ENCODE results near the gene DUS1L.

DUS1L gene

GRCh38 chr17:82055023-82055964 is 10.3 kb downstream of the DUS1L start:
- no peak for DNase-seq (ENCODE audit: low read depth in 2 of 2)

GRCh38 chr17:82054351-82055022 is 11.1 kb downstream of the DUS1L start:
- DNase-seq (ENCODE audit: low read depth in 2 of 2), result no peak

- DNase-seq (ENCODE audit: low read depth in 2 of 2), result no peak
Observed at GRCh38 chr17:82053556-82054263, 11.9 kb downstream of the DUS1L start.

DNA sequence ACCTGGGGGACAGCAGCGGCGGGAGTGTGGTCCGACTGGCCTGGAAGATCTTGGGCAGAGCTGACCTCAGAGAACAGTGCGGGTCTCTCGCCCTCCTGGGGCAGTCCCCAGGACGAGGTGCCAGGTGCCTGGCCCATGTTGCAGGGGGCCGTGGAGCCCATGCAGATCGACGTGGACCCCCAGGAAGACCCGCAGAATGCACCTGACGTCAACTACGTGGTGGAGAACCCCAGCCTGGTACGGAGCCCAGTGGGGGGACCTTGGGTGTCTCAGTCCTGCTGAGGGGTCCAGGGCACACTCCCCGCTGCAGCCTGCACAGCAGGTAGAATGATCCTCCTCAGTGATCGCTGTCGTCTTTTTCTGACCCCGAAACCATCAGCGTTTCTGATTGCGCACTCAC is 12.5 kb downstream of the DUS1L start:
- DNase-seq (ENCODE audit: low read depth in 2 of 2), result no peak

GRCh38 chr17:82052638-82053059 is 13.0 kb downstream of the DUS1L start:
- no peak for DNase-seq (ENCODE audit: low read depth in 2 of 2)

DNA sequence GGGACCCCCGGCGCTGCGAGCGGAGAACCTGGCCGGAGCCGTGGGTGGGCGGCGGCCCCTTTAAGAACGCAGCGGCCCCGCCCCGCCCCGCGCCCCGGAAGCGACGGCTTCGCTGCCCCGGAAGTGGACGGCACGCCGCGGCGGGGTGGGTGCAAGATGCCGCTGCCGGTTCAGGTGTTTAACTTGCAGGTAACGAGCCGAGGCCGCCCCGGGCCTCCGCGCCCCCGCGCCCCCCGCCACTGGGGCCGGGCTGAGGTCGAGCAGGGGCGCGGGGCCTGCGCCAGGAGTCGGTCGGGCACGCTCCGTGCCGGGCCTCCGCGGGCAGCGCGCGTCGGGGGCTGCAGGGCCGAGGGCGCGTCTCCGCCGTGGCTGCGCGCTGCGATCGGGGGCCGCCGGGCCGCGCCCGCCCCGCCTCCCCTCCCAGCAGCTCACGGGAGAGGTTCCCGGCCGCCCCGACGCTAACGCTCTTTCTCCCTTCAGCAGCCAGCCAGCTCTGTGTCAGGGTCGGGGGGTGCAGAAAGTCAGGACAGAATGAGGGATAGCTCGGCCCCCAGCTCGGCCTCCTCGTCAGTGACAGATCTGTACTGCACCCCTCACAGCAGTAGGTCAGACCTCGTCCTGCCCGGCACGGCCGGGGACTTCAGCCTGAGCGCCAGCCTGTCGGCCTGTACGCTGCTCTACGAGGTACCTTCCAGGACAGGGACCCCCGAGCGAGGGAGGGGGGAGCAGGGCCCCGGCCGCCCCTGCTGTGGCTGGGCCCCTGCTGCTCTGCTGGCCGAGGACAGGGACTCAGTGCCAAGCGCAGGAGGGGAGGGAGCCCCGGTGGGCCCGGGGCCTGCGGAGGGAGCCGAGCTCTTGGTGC is 13.6 kb downstream of the DUS1L start, which contains the start of the genes GPS1 and RFNG:
TSS of gene GPS1 (plus strand) at position 123 of the 862 bp plus-strand sequence. CDS start at position 157, 34 bp downstream.
TSS of gene RFNG (minus strand) at position 36 of the 862 bp plus-strand sequence. CDS start 45 bp downstream, outside the sequence.
- DNase-seq (ENCODE audit: low read depth in 2 of 2), result peak; percentile 80 to 88

GRCh38 chr17:82050761-82051641 is 14.6 kb downstream of the DUS1L start:
- DNase-seq (ENCODE audit: low read depth in 2 of 2), result no peak

GRCh38 chr17:82050152-82050760 is 15.3 kb downstream of the DUS1L start:
- DNase-seq (ENCODE audit: low read depth in 2 of 2), result no peak

- DNase-seq (ENCODE audit: low read depth in 2 of 2), result no peak
Observed at GRCh38 chr17:82049521-82049971, 16.1 kb downstream of the DUS1L start.

GRCh38 chr17:82049106-82049505 is 16.5 kb downstream of the DUS1L start:
- no peak for DNase-seq (ENCODE audit: low read depth in 2 of 2)

DNA sequence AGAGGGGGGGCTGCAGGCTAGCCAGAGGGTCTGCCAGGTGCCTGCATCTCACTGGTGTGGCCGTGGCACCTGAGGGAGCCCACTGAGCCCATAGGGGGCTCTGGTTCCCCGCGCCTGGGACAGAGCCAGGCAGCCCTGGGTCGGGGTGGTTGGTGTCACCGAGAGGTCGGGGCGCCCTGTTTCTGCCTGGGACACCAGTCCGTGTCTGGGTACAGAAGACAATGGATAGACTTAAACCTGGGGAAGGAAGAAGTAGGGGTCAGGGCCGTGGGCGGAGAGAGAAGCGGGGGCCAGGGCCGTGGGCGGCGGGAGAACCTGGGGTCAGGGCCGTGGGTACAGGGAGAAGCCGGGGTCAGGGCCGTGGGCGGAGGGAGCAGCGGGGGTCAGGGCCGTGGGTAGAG is 17.0 kb downstream of the DUS1L start:
- DNase-seq (ENCODE audit: low read depth in 2 of 2), result no peak

- DNase-seq (ENCODE audit: low read depth in 2 of 2), result no peak
Observed at GRCh38 chr17:82047914-82048570, 17.6 kb downstream of the DUS1L start.

- DNase-seq (ENCODE audit: low read depth in 2 of 2), result no peak
Observed at GRCh38 chr17:82047379-82047778, 18.2 kb downstream of the DUS1L start.

GRCh38 chr17:82046903-82047302 is 18.7 kb downstream of the DUS1L start:
- DNase-seq (ENCODE audit: low read depth in 2 of 2), result no peak

DNA sequence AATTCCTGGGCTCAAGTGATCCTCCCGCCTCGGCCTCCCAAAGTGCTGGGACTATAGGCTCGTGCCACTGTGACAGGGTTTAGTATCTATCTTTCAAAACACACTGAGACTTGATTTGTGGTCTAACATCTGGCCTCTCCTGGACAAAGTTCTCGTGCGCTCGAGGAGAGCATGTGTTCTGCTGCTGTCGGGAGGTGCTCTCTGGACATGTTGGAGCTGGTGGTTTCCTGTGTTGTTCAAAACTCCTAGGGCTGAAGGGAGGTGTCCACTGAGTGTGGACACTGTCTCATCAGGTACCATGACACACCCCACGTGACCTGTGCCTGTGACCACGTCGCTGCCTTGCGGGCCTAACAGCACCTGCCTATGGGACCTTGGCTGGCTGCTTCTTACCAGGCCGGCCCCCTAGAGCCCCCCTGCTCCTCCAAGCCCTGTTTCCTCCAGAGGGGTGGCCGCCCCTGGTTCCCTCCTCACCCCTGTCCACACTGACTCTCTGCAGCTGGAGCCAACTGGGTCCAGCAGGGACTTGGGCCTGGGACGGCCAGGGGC is 19.6 kb downstream of the DUS1L start:
- DNase-seq (ENCODE audit: low read depth in 2 of 2), result no peak

DNA sequence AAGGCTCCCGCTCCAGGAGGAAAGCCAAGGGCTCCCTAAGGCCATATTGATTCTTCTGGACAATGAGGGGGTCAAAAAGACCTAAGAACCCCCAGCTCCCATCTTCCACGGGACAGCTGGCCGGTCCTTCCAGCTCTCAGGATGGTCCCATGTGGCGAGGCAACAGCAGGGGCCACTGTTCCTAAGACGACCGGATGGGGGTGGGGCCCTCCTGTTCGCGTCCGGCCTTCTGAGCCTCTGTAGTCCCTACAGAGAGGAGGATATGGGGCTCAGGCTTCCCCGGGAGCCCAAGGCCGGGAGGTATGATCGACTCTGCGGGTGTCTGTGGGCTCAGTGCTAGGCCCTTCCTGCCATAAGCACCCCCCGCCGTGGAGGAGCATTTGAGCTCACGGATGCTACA is 22.1 kb downstream of the DUS1L start:
- no peak for DNase-seq (ENCODE audit: low read depth in 2 of 2)

DNA sequence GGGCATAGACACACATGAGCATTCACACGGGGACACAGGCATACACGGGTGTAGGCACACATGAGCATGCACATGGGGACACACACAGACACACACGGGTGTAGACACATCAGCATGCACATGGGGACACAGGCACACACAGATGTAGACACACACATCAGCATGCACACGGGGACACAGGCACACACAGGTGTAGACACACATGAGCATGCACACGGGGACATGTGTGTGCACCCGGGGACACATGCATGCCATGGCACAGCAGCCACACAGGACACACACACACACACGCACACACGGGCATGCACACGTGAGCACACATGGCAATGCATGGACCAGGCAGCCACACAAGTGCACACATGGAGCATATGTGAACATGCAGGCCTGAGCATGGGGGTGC is 23.0 kb downstream of the DUS1L start:
- DNase-seq (ENCODE audit: low read depth in 2 of 2), result no peak

- DNase-seq (ENCODE audit: low read depth in 2 of 2), result no peak
Observed at GRCh38 chr17:82041144-82041814, 24.3 kb downstream of the DUS1L start.
